Testis (tissue), 2 donors: Measurements from ENCODE around the gene TNKS1BP1.

Source experiments
- CTCF ChIP-seq, 3 experiments: fragments of 450-650 bp in 2 of 3; fragments of 200-600 bp in 1 of 3; sonication (generic) in 1 of 3; IDR thresholded peaks; one replicate each; pipeline ENCODE4 v1.5.1; 2016 to 2019; ENCODE audit warnings: antibody characterized with exemption in 3 of 3, mild to moderate bottlenecking in 2 of 3, moderate library complexity in 1 of 3
- POLR2A ChIP-seq: fragments of 450-650 bp; IDR thresholded peaks from one replicate; pipeline ENCODE4 v1.6.1; 2017; ENCODE audit warnings: antibody characterized with exemption, mild to moderate bottlenecking, moderate library complexity

DNA sequence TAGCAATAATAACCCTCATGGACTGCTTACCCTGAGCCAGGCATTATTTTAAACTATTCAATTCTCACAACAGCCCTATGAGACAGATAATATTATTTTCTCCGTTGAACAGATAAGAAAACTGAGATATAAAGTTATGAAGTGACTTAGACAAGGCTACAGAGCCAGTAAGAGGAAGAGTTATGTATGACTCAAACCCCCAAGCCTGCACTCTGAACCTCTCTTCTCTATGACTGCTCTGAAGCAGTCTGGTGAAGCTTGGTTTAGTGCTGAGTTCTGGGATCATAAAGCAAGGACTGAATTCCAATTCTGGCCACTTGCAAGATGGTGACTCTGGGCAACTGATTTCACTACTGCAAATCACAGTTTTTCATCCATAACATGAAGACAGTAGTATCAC, 34.5 kb downstream of the TNKS1BP1 start:
- no peak for TF ChIP-seq CTCF (IDR thresholded peaks at IDR 0.05)
- no peak for TF ChIP-seq POLR2A
